ENCODE measurements around the gene GPHN.

The GPHN gene

DNA sequence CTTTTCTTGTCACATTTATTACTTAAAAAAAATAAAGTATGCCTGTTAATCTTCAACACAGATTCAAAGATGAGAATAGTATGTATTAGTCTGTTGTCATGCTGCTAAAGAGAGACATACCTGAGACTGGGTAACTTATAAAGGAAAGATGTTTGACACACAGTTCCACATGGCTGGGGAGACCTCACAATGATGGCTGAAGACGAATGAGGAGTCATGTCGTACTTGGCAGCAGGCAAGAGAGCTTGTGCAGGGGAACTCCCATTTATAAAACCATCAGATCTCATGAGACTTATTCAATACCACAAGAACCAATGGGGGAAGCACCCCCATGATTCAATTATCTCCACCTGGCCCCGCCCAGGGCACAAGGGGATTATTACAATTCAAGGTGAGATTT is 345.4 kb downstream of the GPHN start:
- H3K27me3 ChIP-seq = no peaks in the 10 kb centered on the region
- no peak overlapping the region for H3K9ac ChIP-seq
- no peak overlapping the region for H3K4me3 ChIP-seq
- H3K27ac ChIP-seq = no peak overlapping the region
- no peaks in the 10 kb centered on the region for H4K20me1 ChIP-seq
- H3K4me2 ChIP-seq = no peak overlapping the region
- H3K9me3 ChIP-seq (replicated peaks in 1 of 11) = no peaks in the 10 kb centered on the region
- H3K4me1 ChIP-seq = no peaks in the 10 kb centered on the region
- TF ChIP-seq Cebpa-rat (IDR thresholded peaks at IDR 0.05) = no peak
- no peaks in the 10 kb centered on the region; a peak in 1 of 22 replicates for H3K36me3 ChIP-seq

DNA sequence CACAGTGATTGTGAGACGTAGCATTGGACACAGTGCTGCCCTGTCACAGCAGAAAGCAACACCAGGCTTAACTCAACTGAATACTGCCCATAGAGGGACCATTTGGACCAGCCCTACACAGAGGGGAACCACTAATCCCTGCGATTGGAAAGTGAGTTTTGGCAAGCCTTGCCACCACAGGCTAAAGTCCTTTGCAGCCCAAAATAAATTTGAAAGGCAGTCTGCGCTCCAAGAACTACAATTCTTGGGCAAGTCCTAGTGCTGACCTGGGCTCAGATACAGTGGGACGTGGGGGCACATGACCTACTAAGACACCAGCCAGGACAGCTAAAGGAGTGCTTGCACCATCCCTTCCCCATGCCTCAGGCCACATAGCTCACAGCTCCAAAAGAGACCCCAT is 349.9 kb downstream of the GPHN start:
- no peaks in the 10 kb centered on the region for H3K4me1 ChIP-seq
- no peaks in the 10 kb centered on the region; a peak in 1 of 22 replicates for H4K20me1 ChIP-seq
- H3K4me3 ChIP-seq = no peak overlapping the region
- no peak overlapping the region for H3K4me2 ChIP-seq
- no peak overlapping the region for H3K9ac ChIP-seq
- no peak for TF ChIP-seq Cebpa-rat (IDR thresholded peaks at IDR 0.05)
- no peaks in the 10 kb centered on the region for H3K27me3 ChIP-seq
- no peak overlapping the region for H3K27ac ChIP-seq
- H3K36me3 ChIP-seq = no peaks in the 10 kb centered on the region; a peak in 1 of 22 replicates
- peaks cover 0 to 5% (median 0%) of the 10 kb centered on the region in 11 experiments; a peak in 2 of 22 replicates for H3K9me3 ChIP-seq (replicated peaks in 1 of 11)

GRCh38 chr14:66859063-66859671 is 351.2 kb downstream of the GPHN start:
- H3K27me3 ChIP-seq = no peaks in the 10 kb centered on the region
- H3K36me3 ChIP-seq = no peaks in the 10 kb centered on the region; a peak in 1 of 22 replicates
- peaks cover 0 to 5% (median 0%) of the 10 kb centered on the region in 11 experiments; a peak in 2 of 22 replicates for H3K9me3 ChIP-seq (replicated peaks in 1 of 11)
- H3K4me2 ChIP-seq = no peak overlapping the region
- H3K4me3 ChIP-seq = no peak overlapping the region
- no peak for TF ChIP-seq Cebpa-rat (IDR thresholded peaks at IDR 0.05)
- no peaks in the 10 kb centered on the region for H3K4me1 ChIP-seq
- no peak overlapping the region for H3K9ac ChIP-seq
- no peak overlapping the region for H3K27ac ChIP-seq
- no peaks in the 10 kb centered on the region; a peak in 1 of 22 replicates for H4K20me1 ChIP-seq

DNA sequence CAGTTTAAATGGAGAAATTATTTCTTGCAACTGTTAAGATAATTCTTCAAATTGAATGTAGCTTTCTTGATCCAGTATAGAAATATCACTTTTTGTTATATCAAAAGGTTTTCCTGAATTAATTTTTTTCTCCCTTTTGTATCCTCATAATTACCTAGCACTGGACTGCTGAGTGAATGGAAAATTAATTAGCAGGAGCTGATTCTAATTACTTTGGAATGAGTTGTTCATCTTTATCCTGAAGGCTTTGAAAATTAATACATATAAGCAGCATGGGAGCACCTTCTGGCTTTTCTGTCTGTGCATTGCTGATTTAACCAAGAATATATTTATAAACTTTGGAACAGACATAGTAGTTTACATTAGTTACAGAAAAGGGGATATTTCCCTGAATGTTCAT is 373.6 kb downstream of the GPHN start:
- Histone ChIP-seq H3K27ac (no peak overlapping the region), H3K36me3 (no peaks in the 10 kb centered on the region), H4K20me1 (no peaks in the 10 kb centered on the region), H3K27me3 (no peaks in the 10 kb centered on the region), H3K9ac (no peak overlapping the region), H3K4me2 (no peak overlapping the region), H3K4me3 (no peak overlapping the region), H3K4me1 (no peaks in the 10 kb centered on the region), H3K9me3 (replicated peaks in 1 of 11) (peaks cover 0 to 4% (median 0%) of the 10 kb centered on the region in 11 experiments; a peak in 3 of 22 replicates)
- TF ChIP-seq Cebpa-rat (IDR thresholded peaks at IDR 0.05) = no peak

DNA sequence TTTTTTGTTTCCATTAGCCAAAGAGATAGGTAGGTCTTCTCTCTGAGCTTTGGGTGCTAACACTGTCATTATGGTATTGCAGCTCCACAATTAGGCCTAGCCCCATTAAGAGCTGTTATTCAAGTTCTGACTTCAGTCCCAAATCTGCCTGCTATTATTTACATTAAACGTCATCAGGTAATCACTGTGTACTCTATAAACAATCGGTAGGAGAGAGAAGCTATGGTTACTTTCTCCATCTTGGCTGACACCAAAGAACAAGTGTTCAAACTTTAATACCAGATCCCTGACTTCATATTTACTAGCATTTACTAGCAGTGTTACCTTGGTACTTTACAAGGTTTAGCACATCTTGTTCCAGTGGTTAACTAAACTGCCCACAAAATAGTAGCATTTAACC is 376.2 kb downstream of the GPHN start:
- Histone ChIP-seq H3K4me2 (no peak overlapping the region), H4K20me1 (no peaks in the 10 kb centered on the region), H3K4me1 (no peaks in the 10 kb centered on the region), H3K27me3 (no peaks in the 10 kb centered on the region), H3K9ac (no peak overlapping the region), H3K36me3 (no peaks in the 10 kb centered on the region), H3K4me3 (no peak overlapping the region), H3K9me3 (replicated peaks in 1 of 11) (peaks cover 12 to 26% (median 17%) of the 10 kb centered on the region in 11 experiments; a peak in 19 of 22 replicates), H3K27ac (no peak overlapping the region)
- TF ChIP-seq Cebpa-rat (IDR thresholded peaks at IDR 0.05) = no peak

DNA sequence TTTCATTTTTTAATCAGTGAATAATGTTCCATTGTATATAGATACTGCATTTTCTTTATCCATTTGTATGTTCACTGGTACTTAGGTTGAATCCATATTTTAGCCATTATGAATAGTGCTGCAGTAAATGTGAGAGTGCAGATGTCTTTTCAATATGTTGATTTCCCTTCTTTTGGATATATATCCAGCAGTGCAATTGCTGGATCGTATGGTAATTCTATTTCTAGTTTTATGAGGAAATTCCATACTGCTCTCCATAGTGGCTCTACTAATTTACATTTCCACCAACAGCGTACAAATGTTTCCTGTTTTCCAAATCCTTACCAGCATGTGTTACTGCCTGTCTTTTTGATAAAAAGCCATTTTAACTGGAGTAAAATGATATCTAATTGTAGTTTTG is 392.8 kb downstream of the GPHN start:
- H3K27me3 ChIP-seq = no peaks in the 10 kb centered on the region
- no peak overlapping the region for H3K27ac ChIP-seq
- no peak overlapping the region for H3K4me3 ChIP-seq
- H3K9me3 ChIP-seq (replicated peaks in 1 of 11) = peaks cover 12 to 22% (median 19%) of the 10 kb centered on the region in 11 experiments
- H3K4me1 ChIP-seq = no peaks in the 10 kb centered on the region
- no peak overlapping the region for H3K9ac ChIP-seq
- TF ChIP-seq Cebpa-rat (IDR thresholded peaks at IDR 0.05) = no peak
- no peak overlapping the region for H3K4me2 ChIP-seq
- H4K20me1 ChIP-seq = no peaks in the 10 kb centered on the region
- H3K36me3 ChIP-seq = 0 out of 22 replicates have a peak, but pooled peaks cover 0 to 7% (median 0%) of the 10 kb centered on the region in 11 experiments

DNA sequence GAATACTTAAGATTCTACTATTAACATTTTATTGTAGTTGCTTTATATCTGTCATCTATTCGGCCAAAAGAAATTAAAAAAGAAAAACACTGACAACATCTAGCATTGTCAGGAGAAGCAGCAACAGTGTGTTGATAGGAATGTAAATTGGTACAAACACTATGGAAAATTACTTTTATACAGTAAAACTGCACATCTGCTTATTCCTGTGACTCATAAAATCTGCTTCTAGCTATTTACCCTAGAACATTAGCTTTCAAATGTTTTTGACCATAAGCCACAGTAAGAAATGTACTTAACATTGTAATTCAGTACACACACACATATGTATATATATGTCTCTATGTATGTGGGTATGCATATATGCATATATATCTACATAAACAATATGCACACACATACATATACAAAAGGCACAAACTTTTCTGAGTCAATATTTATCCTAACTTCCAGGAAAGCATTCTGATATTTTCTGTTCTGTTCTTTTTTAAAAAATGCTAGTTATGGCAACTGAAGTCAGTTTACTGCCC is 402.4 kb downstream of the GPHN start:
- H3K4me1 ChIP-seq = no peaks in the 10 kb centered on the region
- TF ChIP-seq Cebpa-rat (IDR thresholded peaks at IDR 0.05) = no peak
- H3K27ac ChIP-seq = no peak overlapping the region

GRCh38 chr14:66916421-66916820 is 408.5 kb downstream of the GPHN start:
- Histone ChIP-seq H3K9ac (no peak overlapping the region), H3K9me3 (replicated peaks in 1 of 11) (no peaks in the 10 kb centered on the region), H3K36me3 (0 out of 22 replicates have a peak, but pooled peaks cover 0 to 6% (median 0%) of the 10 kb centered on the region in 11 experiments), H3K27ac (no peak overlapping the region), H3K4me1 (no peaks in the 10 kb centered on the region), H3K4me2 (no peak overlapping the region), H4K20me1 (no peaks in the 10 kb centered on the region), H3K4me3 (no peak overlapping the region), H3K27me3 (no peaks in the 10 kb centered on the region)
- no peak for TF ChIP-seq Cebpa-rat (IDR thresholded peaks at IDR 0.05)

More for the DNA sequence above, 402.4 kb downstream of the GPHN start:
- Histone ChIP-seq H3K9me3 (replicated peaks in 1 of 11) (peaks cover 0 to 6% (median 4%) of the 10 kb centered on the region in 11 experiments; a peak in 4 of 22 replicates), H3K9ac (no peak overlapping the region), H3K4me3 (no peak overlapping the region), H3K36me3 (no peaks in the 10 kb centered on the region), H3K4me2 (no peak overlapping the region), H3K27me3 (no peaks in the 10 kb centered on the region), H4K20me1 (no peaks in the 10 kb centered on the region)

DNA sequence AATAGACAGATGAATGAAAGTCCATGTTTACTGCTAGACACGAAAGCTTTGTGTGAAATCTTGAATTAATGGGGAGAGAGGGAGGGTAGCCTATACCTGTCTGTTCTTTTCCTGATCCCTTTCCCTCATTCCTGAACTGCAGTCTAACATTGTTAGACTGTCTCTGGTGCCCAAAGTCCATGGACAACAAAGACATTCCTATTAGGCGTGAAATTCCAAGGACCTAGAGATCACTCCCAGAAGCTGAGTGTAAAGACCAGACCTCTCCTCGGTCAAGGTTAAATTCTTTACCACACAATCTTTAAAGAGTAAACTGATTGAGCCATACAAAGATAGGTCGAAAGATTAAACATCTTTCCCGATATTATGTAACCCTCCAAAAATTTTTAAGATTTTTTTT is 410.6 kb downstream of the GPHN start:
- no peak for TF ChIP-seq Cebpa-rat (IDR thresholded peaks at IDR 0.05)
- no peak overlapping the region for H3K27ac ChIP-seq

DNA sequence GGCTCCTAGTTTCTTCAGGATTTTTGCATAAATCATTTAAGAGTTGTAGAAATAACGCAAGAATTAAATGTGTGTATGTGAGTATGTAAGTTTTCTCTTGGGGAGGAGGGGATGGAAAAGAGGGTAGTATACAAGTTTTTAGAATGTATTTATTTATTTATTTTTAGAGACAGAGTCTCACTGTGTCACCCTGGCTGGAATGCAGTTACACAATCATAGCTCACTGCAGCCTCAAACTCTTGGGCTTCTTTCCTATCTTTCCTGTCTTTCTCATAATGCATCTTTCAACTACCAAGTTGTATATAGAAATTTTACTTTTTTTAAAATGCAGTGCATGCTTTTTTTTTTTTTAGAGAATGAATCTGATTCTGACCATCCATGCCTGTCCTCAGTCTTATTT is 412.2 kb downstream of the GPHN start:
- no peak overlapping the region for H3K4me2 ChIP-seq
- H4K20me1 ChIP-seq = no peaks in the 10 kb centered on the region
- no peaks in the 10 kb centered on the region for H3K27me3 ChIP-seq
- no peak overlapping the region for H3K4me3 ChIP-seq
- peaks cover 0 to 11% (median 0%) of the 10 kb centered on the region in 11 experiments; a peak in 3 of 22 replicates for H3K36me3 ChIP-seq
- no peaks in the 10 kb centered on the region for H3K9me3 ChIP-seq (replicated peaks in 1 of 11)
- no peaks in the 10 kb centered on the region for H3K4me1 ChIP-seq
- H3K27ac ChIP-seq = no peak overlapping the region
- no peak overlapping the region for H3K9ac ChIP-seq
- TF ChIP-seq Cebpa-rat (IDR thresholded peaks at IDR 0.05) = no peak

More for the DNA sequence above, 410.6 kb downstream of the GPHN start:
- H3K36me3 ChIP-seq = peaks cover 0 to 10% (median 0%) of the 10 kb centered on the region in 11 experiments; a peak in 1 of 22 replicates
- no peaks in the 10 kb centered on the region for H3K9me3 ChIP-seq (replicated peaks in 1 of 11)
- no peaks in the 10 kb centered on the region for H4K20me1 ChIP-seq
- H3K4me1 ChIP-seq = no peaks in the 10 kb centered on the region
- H3K9ac ChIP-seq = no peak overlapping the region
- no peak overlapping the region for H3K4me2 ChIP-seq
- H3K27me3 ChIP-seq = no peaks in the 10 kb centered on the region
- H3K4me3 ChIP-seq = no peak overlapping the region
